OCI-LY3 (cell line): Measurements from ENCODE around the gene POFUT1.

ENCODE experiments used
- H2AFZ ChIP-seq: fragments of 200-600, 300-600 bp; shearing (Covaris generic); 2 replicates; pipeline ENCODE4 v1.6.0; 2014; ENCODE audit warnings: antibody characterized with exemption, low read depth, low read length
- H3K27ac ChIP-seq: fragments of 200-600, 300-600 bp; sonication (generic); 2 replicates; pipeline ENCODE4 v1.5.1; 2014; ENCODE audit warnings: mild to moderate bottlenecking, low read length, moderate library complexity, mixed read lengths
- H3K27me3 ChIP-seq: fragments of 200-600, 300-600 bp; sonication (generic); 2 replicates; pipeline ENCODE4 v1.6.1; 2014; ENCODE audit warnings: low read depth, low read length, mixed read lengths
- H3K36me3 ChIP-seq: fragments of 200-600, 300-600 bp; sonication (generic); replicated peaks from 2 replicates; pipeline ENCODE3; 2014; ENCODE audit warnings: low read depth, low read length, mixed read lengths
- H3K4me1 ChIP-seq: fragments of 300-600, 200-600 bp; sonication (generic); 2 replicates; pipeline ENCODE4 v1.6.1; 2014; ENCODE audit warnings: low read length, mixed read lengths
- H3K4me2 ChIP-seq: fragments of 200-600, 300-600 bp; sonication (generic); 2 replicates; pipeline ENCODE4 v1.6.1; 2014; ENCODE audit warnings: low read length, mixed read lengths
- H3K4me3 ChIP-seq: fragments of 300-600, 200-600 bp; sonication (generic); 2 replicates; pipeline ENCODE4 v1.5.1; 2014; ENCODE audit warnings: antibody characterized with exemption, mild to moderate bottlenecking, low read length, moderate library complexity
- H3K79me2 ChIP-seq: fragments of 300-600, 200-600 bp; shearing (Covaris generic); 2 replicates; pipeline ENCODE4 v1.6.1; 2014; ENCODE audit warnings: mild to moderate bottlenecking, low read length, mixed read lengths
- H3K9ac ChIP-seq: fragments of 300-600, 200-600 bp; shearing (Covaris generic); 2 replicates; pipeline ENCODE4 v1.6.0; 2014; ENCODE audit warnings: mild to moderate bottlenecking, low read length, moderate library complexity
- H3K9me3 ChIP-seq: fragments of 200-600, 300-600 bp; shearing (Covaris generic); 2 replicates; pipeline ENCODE4 v1.6.1; 2014; ENCODE audit warnings: low read length, mixed read lengths; ENCODE audit not compliant: insufficient read depth
- H4K20me1 ChIP-seq: fragments of 200-600, 300-600 bp; sonication (generic); 2 replicates; pipeline ENCODE4 v1.6.1; 2016; ENCODE audit warnings: low read length, mixed read lengths; ENCODE audit not compliant: insufficient read depth
- CTCF ChIP-seq: fragments of 200-600, 300-600 bp; sonication (generic); IDR thresholded peaks from 2 replicates; pipeline ENCODE4 v1.5.1; 2014; ENCODE audit warnings: antibody characterized with exemption, low read length, low read depth
- EZH2phosphoT487 ChIP-seq: fragments of 200-600 bp; shearing (Covaris generic); IDR thresholded peaks from 2 replicates; pipeline ENCODE4 v1.6.1; 2018; ENCODE audit warnings: antibody characterized with exemption, mixed run types, low read depth

Gene POFUT1

GRCh38 chr20:32227306-32227705 is 19.6 kb downstream of the POFUT1 start:
- no peak for TF ChIP-seq EZH2phosphoT487
- no peak for TF ChIP-seq CTCF
- Histone ChIP-seq H3K4me3 (no peak overlapping the region), H3K9ac (no peak overlapping the region), H2AFZ (no peak overlapping the region), H3K9me3 (no peaks in the 10 kb centered on the region), H4K20me1 (no peaks in the 10 kb centered on the region), H3K4me2 (no peak overlapping the region), H3K79me2 (no peaks in the 10 kb centered on the region), H3K36me3 (peaks cover 62% of the 10 kb centered on the region), H3K27ac (no peak overlapping the region), H3K4me1 (no peaks in the 10 kb centered on the region), H3K27me3 (no peaks in the 10 kb centered on the region)

GRCh38 chr20:32227744-32228688 is 20.3 kb downstream of the POFUT1 start:
- no peaks in the 10 kb centered on the region for H3K4me1 ChIP-seq
- H3K27ac ChIP-seq = no peak overlapping the region
- H3K4me2 ChIP-seq = no peak overlapping the region
- H3K9me3 ChIP-seq = no peaks in the 10 kb centered on the region
- H3K4me3 ChIP-seq = no peak overlapping the region
- peaks cover 60% of the 10 kb centered on the region for H3K36me3 ChIP-seq
- no peak overlapping the region for H3K9ac ChIP-seq
- H3K79me2 ChIP-seq = no peaks in the 10 kb centered on the region
- TF ChIP-seq CTCF = no peak
- TF ChIP-seq EZH2phosphoT487 = no peak
- H4K20me1 ChIP-seq = no peaks in the 10 kb centered on the region
- no peaks in the 10 kb centered on the region for H3K27me3 ChIP-seq
- H2AFZ ChIP-seq = no peak overlapping the region

GRCh38 chr20:32229251-32229747 is 21.6 kb downstream of the POFUT1 start:
- peaks cover 56% of the 10 kb centered on the region for H3K36me3 ChIP-seq
- H2AFZ ChIP-seq = no peak overlapping the region

More at GRCh38 chr20:32229251-32229747, 21.6 kb downstream of the POFUT1 start:
- no peaks in the 10 kb centered on the region for H4K20me1 ChIP-seq
- no peak overlapping the region for H3K4me3 ChIP-seq
- H3K9me3 ChIP-seq = no peaks in the 10 kb centered on the region
- no peaks in the 10 kb centered on the region for H3K79me2 ChIP-seq
- no peaks in the 10 kb centered on the region for H3K27me3 ChIP-seq
- H3K4me1 ChIP-seq = no peaks in the 10 kb centered on the region
- no peak overlapping the region for H3K9ac ChIP-seq
- TF ChIP-seq EZH2phosphoT487 (no peak), CTCF (no peak)
- H3K27ac ChIP-seq = no peak overlapping the region
- H3K4me2 ChIP-seq = no peak overlapping the region
